Karpas-422 (cell line): ENCODE measurements around the gene KCNK10. TPM values are rescaled to one million over a fixed set of nuclear protein-coding genes. Genes with fewer than 3 reads are reported as not detected.

Experiments
- DNase-seq: peaks from one replicate; pipeline ENCODE4 v3.0.0-alpha.2; 2015
- H2AFZ ChIP-seq: fragments of 200-600 bp; sonication (generic); 2 replicates; pipeline ENCODE4 v1.6.1; 2014; ENCODE audit warnings: antibody characterized with exemption, low read length, mixed read lengths
- H3K27ac ChIP-seq: fragments of 200-600 bp; sonication (generic); 2 replicates; pipeline ENCODE4 v1.5.1; 2014; ENCODE audit warnings: mild to moderate bottlenecking, low read length, moderate library complexity
- H3K27me3 ChIP-seq: fragments of 200-600 bp; sonication (generic); 2 replicates; pipeline ENCODE4 v1.6.1; 2014; ENCODE audit warnings: low read length, mixed read lengths
- H3K36me3 ChIP-seq: fragments of 200-600 bp; sonication (generic); 2 replicates; pipeline ENCODE4 v1.6.1; 2014; ENCODE audit warnings: low read length, mixed read lengths; ENCODE audit not compliant: insufficient read depth
- H3K4me1 ChIP-seq: fragments of 200-600 bp; sonication (generic); 2 replicates; pipeline ENCODE4 v1.6.1; 2014; ENCODE audit warnings: mild to moderate bottlenecking, low read length, mixed read lengths
- H3K4me2 ChIP-seq: fragments of 200-600 bp; sonication (generic); 2 replicates; pipeline ENCODE4 v1.6.1; 2014; ENCODE audit warnings: low read length, low read depth, mild to moderate bottlenecking; ENCODE audit not compliant: poor library complexity, severe bottlenecking
- H3K4me3 ChIP-seq: fragments of 200-600 bp; sonication (generic); 2 replicates; pipeline ENCODE4 v1.5.1; 2014; ENCODE audit warnings: mild to moderate bottlenecking, antibody characterized with exemption, low read length, mixed read lengths
- H3K79me2 ChIP-seq: fragments of 200-600 bp; sonication (generic); 2 replicates; pipeline ENCODE4 v1.6.1; 2014; ENCODE audit warnings: mild to moderate bottlenecking, low read length, mixed read lengths
- H3K9ac ChIP-seq: fragments of 200-600 bp; sonication (generic); 2 replicates; pipeline ENCODE4 v1.6.0; 2014; ENCODE audit warnings: low read length
- H3K9me2 ChIP-seq: fragments of 200-600 bp; sonication (generic), shearing (Covaris generic); replicated peaks from 2 replicates; pipeline ENCODE4 v1.6.0; 2014; ENCODE audit warnings: mild to moderate bottlenecking, low read length, moderate library complexity; ENCODE audit not compliant: insufficient read depth
- H3K9me3 ChIP-seq: fragments of 300-700, 200-600 bp; sonication (generic); 2 replicates; pipeline ENCODE4 v1.6.1; 2014; ENCODE audit warnings: low read length, mixed read lengths
- H4K20me1 ChIP-seq: fragments of 200-600 bp; sonication (generic); 2 replicates; pipeline ENCODE4 v1.6.1; 2014; ENCODE audit warnings: mild to moderate bottlenecking, antibody characterized with exemption, low read length, low read depth; ENCODE audit not compliant: insufficient read depth
- total RNA-seq: library from RNA; depleted of rRNA; stranded (reverse); fragments of >200 nt; shearing (Covaris generic); gene quantifications from 2 replicates; pipeline ENCODE4 v1.2.3, GENCODE V29; 2014; ENCODE audit warnings: low replicate concordance

Gene KCNK10
- total RNA-seq, 1 experiment from 2014 or later: 0.07 TPM

DNA sequence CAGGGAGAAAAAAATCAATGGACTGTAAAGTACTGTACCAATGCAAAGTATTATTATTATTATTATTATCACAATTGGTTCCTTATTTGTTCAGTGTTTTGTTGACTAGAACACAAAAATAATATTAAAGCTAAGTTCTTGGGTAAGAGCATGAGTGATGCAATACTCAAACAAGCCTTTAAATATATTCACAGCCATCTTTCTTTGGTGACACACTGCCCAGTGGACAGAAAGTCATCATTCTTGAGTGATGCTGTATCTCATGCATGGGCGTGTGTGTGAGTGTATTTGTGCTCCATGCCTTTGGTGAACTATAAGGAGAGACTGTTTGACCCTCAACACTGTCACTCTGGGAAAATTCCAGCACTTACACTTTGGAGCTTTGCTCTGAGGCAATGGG lies 93.6 kb downstream of the KCNK10 start:
- no peak overlapping the region for H2AFZ ChIP-seq
- H3K9me2 ChIP-seq: no peaks in the 10 kb centered on the region
- H3K27ac ChIP-seq: no peak overlapping the region
- H3K4me1 ChIP-seq: no peaks in the 10 kb centered on the region
- 0 out of 2 replicates have a peak, but pooled peaks cover 2% of the 10 kb centered on the region for H3K27me3 ChIP-seq
- H4K20me1 ChIP-seq: no peaks in the 10 kb centered on the region
- DNase-seq: no peak
- H3K9ac ChIP-seq: no peak overlapping the region
- H3K9me3 ChIP-seq: no peaks in the 10 kb centered on the region
- no peak overlapping the region for H3K4me3 ChIP-seq
- H3K4me2 ChIP-seq: no peak overlapping the region
- no peaks in the 10 kb centered on the region for H3K36me3 ChIP-seq
- H3K79me2 ChIP-seq: no peaks in the 10 kb centered on the region

DNA sequence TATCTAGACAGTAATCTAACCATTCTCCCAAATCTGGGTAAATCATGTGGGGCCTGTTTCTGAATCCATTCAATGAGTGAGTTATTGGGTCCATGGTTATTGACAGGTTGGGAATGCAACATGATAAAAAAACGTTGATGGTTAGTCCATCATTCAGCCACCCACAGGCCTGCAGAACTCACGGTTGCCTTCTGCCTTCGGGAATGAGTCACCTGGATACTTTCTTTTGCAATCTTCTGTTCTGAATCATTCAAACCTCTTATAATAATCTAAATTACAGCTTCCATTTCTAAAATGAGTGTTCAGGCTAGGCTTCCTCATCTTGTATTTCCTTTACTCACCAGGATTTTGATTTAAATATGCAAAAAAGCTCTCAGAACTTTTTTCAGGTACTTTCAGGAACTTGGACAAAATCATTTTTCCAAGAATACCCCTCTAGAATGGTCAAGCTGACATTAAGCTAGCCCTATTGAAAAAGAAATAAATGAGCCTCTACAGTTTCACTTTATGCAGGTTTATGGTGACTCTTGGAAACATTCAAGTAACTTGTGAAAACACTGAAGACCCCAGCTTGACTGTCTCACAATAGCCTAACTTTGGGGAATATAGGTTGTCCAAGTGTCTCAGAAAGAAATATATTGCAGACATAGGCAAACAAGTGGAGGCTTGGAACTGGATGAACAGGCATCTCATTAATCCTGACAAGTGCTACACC lies 94.4 kb downstream of the KCNK10 start:
- 0 out of 2 replicates have a peak, but pooled peaks cover 2% of the 10 kb centered on the region for H3K27me3 ChIP-seq
- no peak overlapping the region for H3K4me2 ChIP-seq
- H3K79me2 ChIP-seq: no peaks in the 10 kb centered on the region
- H3K4me3 ChIP-seq: no peak overlapping the region
- H3K36me3 ChIP-seq: no peaks in the 10 kb centered on the region
- no peak overlapping the region for H3K9ac ChIP-seq
- H3K4me1 ChIP-seq: no peaks in the 10 kb centered on the region
- DNase-seq: no peak
- no peak overlapping the region for H2AFZ ChIP-seq
- no peaks in the 10 kb centered on the region for H4K20me1 ChIP-seq
- no peaks in the 10 kb centered on the region for H3K9me3 ChIP-seq
- H3K9me2 ChIP-seq: no peaks in the 10 kb centered on the region
- no peak overlapping the region for H3K27ac ChIP-seq

DNA sequence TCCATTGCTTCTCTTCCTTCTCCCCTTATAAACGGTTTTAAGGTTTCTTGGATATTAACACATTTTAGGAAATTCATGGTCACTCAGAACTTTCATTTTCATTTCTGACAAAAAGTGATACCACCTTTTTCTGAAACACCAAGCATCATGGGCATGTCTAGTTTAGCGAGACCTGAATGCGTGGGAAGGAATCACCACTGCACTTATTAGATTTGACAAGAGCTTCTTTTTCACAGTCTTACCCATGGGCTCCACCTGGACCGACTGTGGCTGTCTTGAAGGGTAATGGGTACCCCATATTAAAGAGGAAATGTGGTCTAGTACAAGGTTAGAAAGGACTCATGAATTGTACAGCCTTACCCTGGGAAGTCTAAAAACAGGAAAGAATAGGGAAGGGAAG lies 95.4 kb downstream of the KCNK10 start:
- H3K9me2 ChIP-seq: no peaks in the 10 kb centered on the region
- H3K4me3 ChIP-seq: no peak overlapping the region
- no peak for DNase-seq
- H3K4me2 ChIP-seq: no peak overlapping the region
- H3K27me3 ChIP-seq: 0 out of 2 replicates have a peak, but pooled peaks cover 2% of the 10 kb centered on the region
- no peaks in the 10 kb centered on the region for H3K4me1 ChIP-seq
- H3K79me2 ChIP-seq: no peaks in the 10 kb centered on the region
- no peak overlapping the region for H3K27ac ChIP-seq
- no peaks in the 10 kb centered on the region for H3K9me3 ChIP-seq
- no peaks in the 10 kb centered on the region for H4K20me1 ChIP-seq
- H2AFZ ChIP-seq: no peak overlapping the region
- H3K9ac ChIP-seq: no peak overlapping the region
- no peaks in the 10 kb centered on the region for H3K36me3 ChIP-seq

DNA sequence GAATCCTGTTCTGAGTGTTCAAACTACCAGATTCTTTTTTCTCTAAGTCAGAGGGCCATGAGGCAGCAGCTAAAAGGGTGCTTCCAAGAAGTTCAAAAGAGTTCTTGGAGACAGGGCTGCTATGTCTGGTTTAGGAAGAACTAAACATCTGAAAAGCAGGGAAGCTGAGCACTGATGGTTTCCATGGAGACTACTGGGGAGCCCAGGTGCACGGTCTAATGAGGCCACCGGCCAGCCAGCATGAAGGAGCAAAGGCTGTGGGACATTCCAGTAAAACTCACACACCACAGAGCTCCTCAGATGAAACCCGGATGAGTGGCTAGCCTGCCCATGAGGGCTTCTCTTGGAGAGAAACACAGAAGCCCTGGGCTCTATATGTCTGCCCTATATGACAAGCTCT lies 97.3 kb downstream of the KCNK10 start:
- Histone ChIP-seq H3K9me3 (no peaks in the 10 kb centered on the region), H3K4me1 (no peaks in the 10 kb centered on the region), H3K79me2 (no peaks in the 10 kb centered on the region), H3K27me3 (0 out of 2 replicates have a peak, but pooled peaks cover 2% of the 10 kb centered on the region), H2AFZ (no peak overlapping the region), H3K27ac (no peak overlapping the region), H3K9me2 (no peaks in the 10 kb centered on the region), H3K4me2 (no peak overlapping the region), H4K20me1 (no peaks in the 10 kb centered on the region), H3K9ac (no peak overlapping the region), H3K36me3 (no peaks in the 10 kb centered on the region), H3K4me3 (no peak overlapping the region)
- no peak for DNase-seq

DNA sequence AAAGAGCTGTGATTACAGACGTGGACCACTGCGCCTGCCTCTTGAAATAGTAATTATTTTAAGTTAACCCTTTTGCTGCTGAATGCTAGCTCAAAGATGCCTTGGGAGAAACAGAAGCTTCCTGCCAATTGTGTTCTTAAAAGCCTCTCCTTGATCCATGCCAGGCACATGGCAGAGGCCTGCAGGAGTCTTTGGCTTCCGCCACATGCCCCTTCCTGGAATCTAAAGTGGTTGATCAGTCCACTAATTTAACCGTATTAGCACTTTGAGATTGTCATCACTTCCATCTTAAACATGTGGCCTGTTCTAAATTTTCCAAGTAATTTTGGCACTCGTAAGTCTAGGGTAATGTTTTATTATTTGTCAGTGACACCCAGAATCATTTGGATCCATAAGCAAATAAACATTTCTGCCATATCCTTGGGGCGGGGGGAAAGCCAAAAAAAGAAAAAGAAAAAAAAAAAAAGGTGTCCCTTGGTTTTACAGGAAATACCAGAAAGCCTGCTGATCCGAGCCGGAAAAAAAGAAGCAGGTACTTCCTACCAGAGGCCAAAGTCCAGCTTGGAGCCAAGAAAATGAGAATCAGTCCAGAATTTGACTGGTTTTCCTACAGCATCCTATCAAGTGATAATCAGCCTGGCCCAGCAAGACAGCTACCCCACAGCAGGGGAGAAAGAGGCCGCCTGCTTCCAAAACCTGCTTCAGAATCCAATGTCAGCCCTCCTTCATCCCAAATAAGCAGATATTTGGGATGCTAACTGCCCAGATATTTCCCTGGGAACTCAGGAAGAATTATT lies 104.8 kb downstream of the KCNK10 start:
- H4K20me1 ChIP-seq: no peaks in the 10 kb centered on the region
- no peaks in the 10 kb centered on the region for H3K9me3 ChIP-seq
- H3K4me1 ChIP-seq: no peaks in the 10 kb centered on the region
- H3K36me3 ChIP-seq: no peaks in the 10 kb centered on the region
- no peak for DNase-seq
- H3K4me2 ChIP-seq: no peak overlapping the region
- no peak overlapping the region for H3K4me3 ChIP-seq
- H3K27me3 ChIP-seq: no peaks in the 10 kb centered on the region
- H3K27ac ChIP-seq: no peak overlapping the region
- no peak overlapping the region for H2AFZ ChIP-seq
- no peak overlapping the region for H3K9ac ChIP-seq
- no peaks in the 10 kb centered on the region for H3K9me2 ChIP-seq
- no peaks in the 10 kb centered on the region for H3K79me2 ChIP-seq

DNA sequence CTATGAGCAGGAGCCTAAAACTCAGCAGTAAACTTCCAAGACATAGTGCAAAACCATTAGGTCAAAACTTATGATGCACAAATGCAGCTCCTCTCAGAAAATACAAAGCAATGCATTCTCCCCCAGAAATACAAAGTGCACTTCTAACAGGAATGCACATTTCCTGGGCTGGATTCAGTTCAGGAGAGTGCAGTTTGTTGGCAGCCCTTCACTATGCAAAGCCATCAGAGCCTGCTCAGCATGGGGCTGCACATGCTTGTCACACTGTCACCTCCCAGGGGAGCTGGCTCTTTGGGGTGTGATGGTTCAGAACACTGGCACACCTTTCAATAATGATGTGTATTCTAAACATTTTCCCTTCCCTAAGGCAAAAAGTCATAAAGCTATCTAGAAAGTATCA lies 110.4 kb downstream of the KCNK10 start:
- Histone ChIP-seq H3K4me1 (peaks cover 25% of the 10 kb centered on the region), H2AFZ (no peak overlapping the region), H4K20me1 (no peaks in the 10 kb centered on the region), H3K27me3 (0 out of 2 replicates have a peak, but pooled peaks cover 4% of the 10 kb centered on the region), H3K4me2 (no peak overlapping the region), H3K36me3 (no peaks in the 10 kb centered on the region), H3K9me3 (no peaks in the 10 kb centered on the region), H3K4me3 (no peak overlapping the region), H3K79me2 (no peaks in the 10 kb centered on the region), H3K9me2 (no peaks in the 10 kb centered on the region), H3K9ac (no peak overlapping the region), H3K27ac (no peak overlapping the region)
- DNase-seq: no peak

DNA sequence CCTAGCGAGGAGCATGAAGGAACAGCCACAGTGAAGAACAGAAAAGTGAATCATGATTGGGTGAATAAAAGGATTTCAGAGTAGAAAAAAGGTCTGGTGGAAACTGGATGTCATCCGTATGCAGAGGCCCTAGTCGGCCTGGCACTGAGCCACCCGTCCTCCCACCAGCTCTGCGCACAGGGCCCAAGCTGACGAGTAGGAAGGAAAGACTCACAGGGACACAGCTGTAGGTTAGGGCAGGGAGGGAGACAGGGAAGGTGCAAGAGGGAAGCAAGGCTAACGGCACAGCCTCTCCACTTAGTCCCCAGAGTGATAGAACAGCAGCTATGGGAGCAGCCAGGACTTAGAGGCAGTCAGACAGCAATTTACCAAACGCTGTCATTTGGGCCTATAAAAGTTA lies 112.6 kb downstream of the KCNK10 start:
- H4K20me1 ChIP-seq: no peaks in the 10 kb centered on the region
- no peaks in the 10 kb centered on the region for H3K9me2 ChIP-seq

DNA sequence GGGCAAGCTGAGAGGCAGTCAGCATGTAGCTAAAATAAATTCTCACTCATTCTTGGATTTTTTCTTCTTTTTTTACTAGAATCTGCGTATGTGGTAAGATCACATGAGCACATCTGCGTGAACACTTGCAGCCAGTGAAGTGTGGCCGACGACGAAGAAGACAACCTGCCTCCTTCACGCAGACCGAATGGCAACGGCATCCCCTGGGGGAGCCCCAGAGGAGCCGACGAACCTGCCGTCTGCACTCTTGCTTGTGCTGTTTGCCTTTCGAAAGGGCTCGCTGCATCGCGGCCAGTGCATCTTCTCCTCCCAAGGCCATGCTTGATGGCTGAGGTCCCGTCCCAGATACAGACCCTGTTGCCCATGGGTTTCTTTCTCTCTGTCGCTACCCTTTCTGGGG lies 113.8 kb downstream of the KCNK10 start:
- DNase-seq: peak; percentile 65
- Histone ChIP-seq H3K36me3 (no peaks in the 10 kb centered on the region), H3K79me2 (no peaks in the 10 kb centered on the region), H3K27ac (no peak overlapping the region), H2AFZ (peak overlapping the region; percentile 29; the same call in 1 of the 2 replicates), H3K9me3 (no peaks in the 10 kb centered on the region), H3K9ac (peak overlapping the region; percentile 13; the same call in 1 of the 2 replicates), H3K4me2 (peak overlapping the region; percentile 59), H3K4me3 (peak overlapping the region; percentile 34; the same call in 1 of the 2 replicates), H4K20me1 (no peaks in the 10 kb centered on the region), H3K27me3 (0 out of 2 replicates have a peak, but pooled peaks cover 4% of the 10 kb centered on the region), H3K9me2 (no peaks in the 10 kb centered on the region), H3K4me1 (peaks cover 37% of the 10 kb centered on the region)

More for the DNA sequence above, 112.6 kb downstream of the KCNK10 start:
- Histone ChIP-seq H3K4me3 (no peak overlapping the region), H3K9ac (no peak overlapping the region), H3K36me3 (no peaks in the 10 kb centered on the region), H2AFZ (no peak overlapping the region), H3K9me3 (no peaks in the 10 kb centered on the region), H3K79me2 (no peaks in the 10 kb centered on the region), H3K27ac (no peak overlapping the region), H3K4me2 (no peak overlapping the region), H3K27me3 (0 out of 2 replicates have a peak, but pooled peaks cover 4% of the 10 kb centered on the region), H3K4me1 (peaks cover 37% of the 10 kb centered on the region)
- no peak for DNase-seq
